Fibroblast of villous mesenchyme (primary cell): ENCODE data around the gene CIDEB. TPM values are rescaled to one million over a fixed set of nuclear protein-coding genes. Genes with fewer than 3 reads are reported as not detected.

Experiments used
- DNase-seq: peaks from one replicate; pipeline ENCODE4 v3.0.0-alpha.2; 2010; ENCODE audit warnings: low read depth
- H3K4me3 ChIP-seq: 2 replicates; pipeline ENCODE4 v1.5.1; 2011; ENCODE audit warnings: low read depth, mild to moderate bottlenecking, low read length
- CTCF ChIP-seq: IDR thresholded peaks from 2 replicates; pipeline ENCODE4 v1.5.1; 2012; ENCODE audit warnings: low read depth, mild to moderate bottlenecking, low read length; ENCODE audit not compliant: insufficient read depth
- total RNA-seq: library from RNA; depleted of rRNA; stranded (reverse); fragments of >200 nt; gene quantifications from 2 replicates; pipeline ENCODE4 v1.2.3, GENCODE V29; 2012

CIDEB gene
- total RNA-seq, 1 donor, result 3.0 TPM

- TF ChIP-seq CTCF, result no peak
- no peak for DNase-seq
- no peak overlapping the region for H3K4me3 ChIP-seq
Measured at GRCh38 chr14:24325963-24326362, 18.2 kb upstream of the CIDEB start.

GRCh38 chr14:24325041-24325530 lies 17.3 kb upstream of the CIDEB start:
- no peak overlapping the region for H3K4me3 ChIP-seq
- TF ChIP-seq CTCF, result no peak
- DNase-seq, result no peak

- no peak for TF ChIP-seq CTCF
- H3K4me3 ChIP-seq, result no peak overlapping the region
- no peak for DNase-seq
Measured at GRCh38 chr14:24324024-24324423, 16.2 kb upstream of the CIDEB start.

- H3K4me3 ChIP-seq, result no peak overlapping the region
- DNase-seq, result no peak
- no peak for TF ChIP-seq CTCF
Measured at GRCh38 chr14:24323341-24323740, 15.6 kb upstream of the CIDEB start.

GRCh38 chr14:24322672-24323071 lies 14.9 kb upstream of the CIDEB start:
- no peak for DNase-seq
- no peak for TF ChIP-seq CTCF

GRCh38 chr14:24321212-24321975 lies 13.6 kb upstream of the CIDEB start:
- no peak for DNase-seq
- no peak overlapping the region for H3K4me3 ChIP-seq
- no peak for TF ChIP-seq CTCF

More at GRCh38 chr14:24322672-24323071, 14.9 kb upstream of the CIDEB start:
- H3K4me3 ChIP-seq, result no peak overlapping the region
